Uterus (tissue), 4 donors: ENCODE results near the gene ARID3C. TPM values are rescaled to one million over a fixed set of nuclear protein-coding genes. Genes with fewer than 3 reads are reported as not detected.

Source experiments
- DNase-seq, 2 donors: peaks; one replicate each; pipeline ENCODE4 v3.0.0-alpha.2; 2019 to 2020
- H3K27ac ChIP-seq, 2 donors: fragments of 200-600 bp; sonication (generic); 1 replicate in 1 of 2; 2 replicates in 1 of 2; pipeline ENCODE4 v1.5.1; 2016 to 2018
- H3K27me3 ChIP-seq, 2 donors: fragments of 200-600 bp; sonication (generic); one replicate each; pipeline ENCODE4 v1.5.1; 2018 to 2019; ENCODE audit warnings: control low read depth in 1 of 2
- H3K36me3 ChIP-seq, 2 donors: fragments of 200-600 bp; sonication (generic); one replicate each; pipeline ENCODE4 v1.5.1; 2019; ENCODE audit warnings: control low read depth in 1 of 2
- H3K4me1 ChIP-seq, 2 donors: fragments of 200-600 bp; sonication (generic); one replicate each; pipeline ENCODE4 v1.5.1; 2018 to 2019; ENCODE audit warnings: control low read depth in 1 of 2
- H3K4me3 ChIP-seq, 2 donors: fragments of 200-600 bp; sonication (generic); 1 replicate in 1 of 2; 2 replicates in 1 of 2; pipeline ENCODE4 v1.5.1; 2018 to 2019; ENCODE audit warnings: mild to moderate bottlenecking in 1 of 2
- H3K9me3 ChIP-seq, 2 donors: fragments of 200-600 bp; sonication (generic); one replicate each; pipeline ENCODE4 v1.5.1; 2019; ENCODE audit warnings: control low read depth in 1 of 2
- POLR2A ChIP-seq, 2 donors: fragments of 450-650 bp; IDR thresholded peaks; one replicate each; pipeline ENCODE4 v1.6.1; 2016; ENCODE audit warnings: antibody characterized with exemption in 2 of 2, mild to moderate bottlenecking in 1 of 2, moderate library complexity in 1 of 2
- intact Hi-C: fragments of 100-400 bp; cut with DNase I; formaldehyde crosslinking; loops from one replicate; pipeline ENCODE4 v1.15.1; 2023; ENCODE audit warnings: low total_unique reads
- total RNA-seq, 4 donors: library from RNA; depleted of rRNA in 3 of 4; stranded (reverse); fragments of >200 nt in 3 of 4; gene quantifications; one replicate each; pipeline versions ENCODE4 v1.1.0 to v1.2.4, GENCODE V29; 2014 to 2023
- TF ChIP-seq, protein P1 (sequence below), 4 experiments: fragments of 200-600 bp in 2 of 4; fragments of 450-650 bp in 2 of 4; sonication (generic) in 2 of 4; IDR thresholded peaks; one replicate each; pipeline ENCODE4 v1.5.1; 2016 to 2019; ENCODE audit warnings: antibody characterized with exemption in 4 of 4, mild to moderate bottlenecking in 2 of 4, moderate library complexity in 1 of 4
- donor health status: DM: yes; HTN: yes; CAD: no.

ARID3C gene
- total RNA-seq, 4 donors from 2014 or later: 0.35 to 0.82 TPM; not detected in 2

DNA sequence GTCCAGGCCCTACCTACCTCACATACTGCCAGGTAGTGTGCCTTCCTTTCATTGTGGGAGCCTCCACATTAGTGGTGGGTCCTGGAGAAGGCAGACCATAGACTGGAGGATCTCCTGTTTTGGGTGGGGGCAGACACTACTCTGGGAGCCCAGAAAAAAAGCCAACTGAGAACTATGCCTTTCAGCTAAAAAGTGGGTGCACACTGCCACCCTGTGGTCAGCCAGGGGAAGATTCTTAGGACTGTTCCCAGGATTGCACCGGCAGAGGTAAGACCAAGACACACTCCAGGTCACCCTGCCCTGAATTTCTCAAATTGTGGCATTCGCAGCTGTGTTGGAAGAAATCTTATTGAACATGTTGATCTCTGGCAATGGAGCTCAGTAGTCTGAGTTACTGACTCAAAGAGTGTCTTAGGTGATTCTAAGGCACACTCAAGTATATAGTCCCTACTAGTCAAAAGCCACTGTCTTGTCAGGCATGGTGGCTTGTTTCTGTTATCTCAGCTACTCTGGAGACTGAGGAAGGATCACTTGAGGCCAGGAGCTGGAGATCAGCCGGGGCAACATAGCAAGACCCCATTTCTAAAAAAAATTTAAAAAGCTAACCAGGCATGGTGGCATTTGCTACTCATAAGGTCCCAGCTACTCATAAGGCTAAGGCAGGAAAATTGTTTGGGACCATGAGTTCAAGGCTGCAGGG, 5.1 kb upstream of the ARID3C start:
- H3K27me3 ChIP-seq: peaks cover 0 to 7% of the 10 kb centered on the region in 2 donors
- no peak overlapping the region for H3K4me3 ChIP-seq
- H3K4me1 ChIP-seq: no peaks in the 10 kb centered on the region
- TF ChIP-seq, protein P1, sequence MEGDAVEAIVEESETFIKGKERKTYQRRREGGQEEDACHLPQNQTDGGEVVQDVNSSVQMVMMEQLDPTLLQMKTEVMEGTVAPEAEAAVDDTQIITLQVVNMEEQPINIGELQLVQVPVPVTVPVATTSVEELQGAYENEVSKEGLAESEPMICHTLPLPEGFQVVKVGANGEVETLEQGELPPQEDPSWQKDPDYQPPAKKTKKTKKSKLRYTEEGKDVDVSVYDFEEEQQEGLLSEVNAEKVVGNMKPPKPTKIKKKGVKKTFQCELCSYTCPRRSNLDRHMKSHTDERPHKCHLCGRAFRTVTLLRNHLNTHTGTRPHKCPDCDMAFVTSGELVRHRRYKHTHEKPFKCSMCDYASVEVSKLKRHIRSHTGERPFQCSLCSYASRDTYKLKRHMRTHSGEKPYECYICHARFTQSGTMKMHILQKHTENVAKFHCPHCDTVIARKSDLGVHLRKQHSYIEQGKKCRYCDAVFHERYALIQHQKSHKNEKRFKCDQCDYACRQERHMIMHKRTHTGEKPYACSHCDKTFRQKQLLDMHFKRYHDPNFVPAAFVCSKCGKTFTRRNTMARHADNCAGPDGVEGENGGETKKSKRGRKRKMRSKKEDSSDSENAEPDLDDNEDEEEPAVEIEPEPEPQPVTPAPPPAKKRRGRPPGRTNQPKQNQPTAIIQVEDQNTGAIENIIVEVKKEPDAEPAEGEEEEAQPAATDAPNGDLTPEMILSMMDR (IDR thresholded peaks at IDR 0.05): peak; percentile 69 to 87 (median 83)
- TF ChIP-seq POLR2A (IDR thresholded peaks at IDR 0.05): no peak
- peak; percentile 52 to 68 for DNase-seq
- H3K9me3 ChIP-seq: no peaks in the 10 kb centered on the region
- intact Hi-C loops: no loop called here
- no peak overlapping the region for H3K27ac ChIP-seq
- H3K36me3 ChIP-seq: no peaks in the 10 kb centered on the region

DNA sequence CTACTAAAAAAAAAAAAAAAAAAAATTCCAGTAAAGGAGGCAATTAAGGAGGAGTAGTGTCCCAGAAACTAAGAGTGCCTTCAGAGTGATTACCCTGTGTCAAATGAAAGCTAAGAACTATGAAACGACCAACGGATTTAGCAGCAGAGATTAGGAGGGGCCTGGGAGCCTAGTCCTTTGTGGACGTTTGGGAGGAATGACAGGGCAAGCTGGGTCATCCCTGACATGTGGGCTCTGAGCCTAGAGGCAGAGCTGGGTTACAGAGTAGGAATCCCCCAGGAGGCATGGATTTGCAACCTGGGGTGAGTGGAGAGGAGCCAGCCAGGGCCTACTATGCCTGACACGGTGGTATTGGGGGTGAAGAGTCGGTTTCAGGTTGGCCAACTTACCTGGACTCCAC, 4.3 kb upstream of the ARID3C start:
- Histone ChIP-seq H3K9me3 (no peaks in the 10 kb centered on the region), H3K27ac (no peak overlapping the region), H3K36me3 (no peaks in the 10 kb centered on the region), H3K4me1 (peaks cover 0 to 4% of the 10 kb centered on the region in 2 donors), H3K27me3 (peaks cover 6 to 11% of the 10 kb centered on the region in 2 donors), H3K4me3 (no peak overlapping the region)
- intact Hi-C loops: no loop called here
- TF ChIP-seq, protein P1 (IDR thresholded peaks at IDR 0.05): no peak
- TF ChIP-seq POLR2A (IDR thresholded peaks at IDR 0.05): no peak
- no peak for DNase-seq

DNA sequence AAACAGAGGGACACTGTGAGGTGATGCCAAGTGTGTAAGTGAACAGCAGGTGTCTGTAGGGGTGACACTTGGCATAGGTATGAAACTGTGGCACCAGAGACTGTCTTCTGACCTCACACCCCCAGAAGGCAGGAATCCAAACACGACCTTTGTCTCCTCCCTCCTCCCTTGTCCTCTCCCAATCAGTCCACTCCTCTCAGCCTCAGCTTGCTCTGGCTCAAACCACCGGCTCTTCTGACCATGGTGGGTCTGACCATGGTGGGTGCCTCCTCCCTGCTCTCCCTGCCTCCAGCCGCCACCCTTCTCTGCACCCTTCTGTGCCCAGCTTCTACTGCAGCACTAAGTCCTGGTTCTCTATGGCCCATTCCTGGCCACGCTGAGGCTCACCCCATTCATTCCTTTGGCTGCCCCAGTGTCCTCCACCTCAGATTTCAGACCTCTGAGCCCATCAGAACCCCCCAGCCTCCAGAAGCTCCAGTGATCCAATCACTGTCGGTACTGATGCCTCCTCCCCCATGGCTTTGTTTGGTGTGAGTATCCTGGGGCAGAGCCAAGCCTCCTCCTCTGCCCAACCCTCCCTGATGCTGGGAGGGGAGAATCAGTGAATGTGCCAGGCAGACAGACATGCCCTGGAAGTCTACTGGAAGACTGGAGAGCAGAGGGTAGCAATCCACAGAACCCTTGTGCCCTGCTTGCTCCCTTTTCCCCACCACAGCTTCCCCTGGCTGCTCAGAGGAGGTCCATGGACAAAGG, 1.7 kb upstream of the ARID3C start:
- H3K27me3 ChIP-seq: peaks cover 25 to 37% of the 10 kb centered on the region in 2 donors

DNA sequence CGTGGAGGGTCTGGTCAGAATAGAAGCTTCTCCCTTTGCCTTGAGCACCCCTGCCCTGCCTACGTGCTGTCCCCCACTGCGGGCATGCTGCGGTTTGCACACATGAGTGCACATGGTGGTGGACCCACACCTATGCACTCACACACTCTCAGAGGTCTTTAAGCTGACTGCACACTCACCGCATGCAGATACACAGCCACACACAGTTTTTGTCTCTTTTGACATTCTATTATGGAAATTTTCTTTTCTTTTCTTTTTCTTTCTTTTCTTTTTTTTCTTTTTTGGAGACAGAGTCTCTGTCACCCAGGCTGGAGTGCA, 584 bp upstream of the ARID3C start:
- intact Hi-C loops: no loop called here

More for the DNA sequence above, 1.7 kb upstream of the ARID3C start:
- Histone ChIP-seq H3K9me3 (no peaks in the 10 kb centered on the region), H3K27ac (no peak overlapping the region), H3K4me1 (peaks cover 0 to 4% of the 10 kb centered on the region in 2 donors), H3K4me3 (no peak overlapping the region), H3K36me3 (no peaks in the 10 kb centered on the region)
- TF ChIP-seq, protein P1 (IDR thresholded peaks at IDR 0.05): no peak
- TF ChIP-seq POLR2A (IDR thresholded peaks at IDR 0.05): no peak
- DNase-seq: no peak
- intact Hi-C loops: no loop called here

More for the DNA sequence above, 584 bp upstream of the ARID3C start:
- Histone ChIP-seq H3K27me3 (peaks cover 35 to 47% of the 10 kb centered on the region in 2 donors), H3K9me3 (no peaks in the 10 kb centered on the region), H3K4me1 (peaks cover 0 to 4% of the 10 kb centered on the region in 2 donors), H3K27ac (no peak overlapping the region), H3K4me3 (no peak overlapping the region), H3K36me3 (no peaks in the 10 kb centered on the region)
- DNase-seq: no peak
- TF ChIP-seq, protein P1 (IDR thresholded peaks at IDR 0.05): no peak
- no peak for TF ChIP-seq POLR2A (IDR thresholded peaks at IDR 0.05)
